Measurements from ENCODE around the gene RAD18.

Gene RAD18

DNA sequence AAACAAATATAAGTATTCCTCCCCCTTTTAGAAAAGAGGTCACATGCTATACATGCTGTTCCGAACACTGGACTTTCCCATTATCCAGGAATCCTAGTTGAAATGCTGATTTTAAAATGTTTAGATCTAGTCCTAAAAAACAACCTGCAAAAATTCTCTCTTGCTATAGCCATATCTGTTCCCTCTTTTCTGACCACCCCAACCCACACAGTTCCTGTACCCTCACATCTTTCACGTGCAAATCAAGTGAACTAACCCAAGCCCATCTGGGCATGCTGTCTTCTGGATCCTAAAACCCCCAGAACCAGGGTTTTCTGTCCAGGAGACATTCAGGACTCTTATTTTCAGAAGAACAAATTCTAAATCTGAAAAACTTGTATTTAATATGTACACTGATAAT, 67.4 kb downstream of the RAD18 start:
- no peak for DNase-seq

- DNase-seq: no peak
Observed at GRCh38 chr3:8893001-8893400, 70.3 kb downstream of the RAD18 start.

DNA sequence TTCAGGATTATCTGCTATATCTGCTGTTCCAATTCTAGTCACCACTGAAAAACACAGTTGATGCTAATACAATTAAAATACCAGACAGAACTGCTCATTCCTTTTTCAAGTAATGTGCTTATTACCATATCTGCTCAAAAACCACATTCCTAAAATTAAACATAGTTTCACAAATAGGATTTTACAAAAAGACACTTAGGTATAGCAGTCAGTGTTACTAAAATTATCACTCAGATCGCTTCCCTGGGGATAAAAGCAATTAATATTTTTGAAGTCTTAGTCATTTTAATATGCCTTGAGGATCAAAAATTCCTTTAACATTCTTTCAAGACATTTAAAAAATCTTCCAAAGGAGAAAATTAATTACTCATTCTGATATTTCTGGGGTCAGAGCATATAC, 71.5 kb downstream of the RAD18 start:
- no peak for DNase-seq

DNA sequence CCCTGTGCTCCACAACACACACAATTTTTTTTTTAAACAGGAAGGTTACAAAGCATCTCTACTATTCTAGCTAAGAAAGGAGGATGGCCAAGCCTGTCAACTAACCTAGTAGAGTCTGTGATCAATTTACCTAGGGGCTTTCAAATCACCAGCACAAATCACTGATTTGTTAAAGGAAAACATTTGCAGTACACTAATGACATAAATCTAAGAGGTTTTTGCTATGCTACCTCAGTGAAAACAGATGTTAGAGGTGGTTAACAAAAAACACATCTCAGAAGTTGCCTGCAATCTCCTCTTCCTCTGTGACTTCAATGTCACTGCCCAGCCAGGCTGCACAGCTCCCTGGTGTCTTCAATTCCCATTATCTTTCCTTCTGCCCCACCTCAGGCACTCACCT, 72.0 kb downstream of the RAD18 start:
- DNase-seq: no peak

- no peak for DNase-seq
Observed at GRCh38 chr3:8888301-8888915, 74.9 kb downstream of the RAD18 start.

DNA sequence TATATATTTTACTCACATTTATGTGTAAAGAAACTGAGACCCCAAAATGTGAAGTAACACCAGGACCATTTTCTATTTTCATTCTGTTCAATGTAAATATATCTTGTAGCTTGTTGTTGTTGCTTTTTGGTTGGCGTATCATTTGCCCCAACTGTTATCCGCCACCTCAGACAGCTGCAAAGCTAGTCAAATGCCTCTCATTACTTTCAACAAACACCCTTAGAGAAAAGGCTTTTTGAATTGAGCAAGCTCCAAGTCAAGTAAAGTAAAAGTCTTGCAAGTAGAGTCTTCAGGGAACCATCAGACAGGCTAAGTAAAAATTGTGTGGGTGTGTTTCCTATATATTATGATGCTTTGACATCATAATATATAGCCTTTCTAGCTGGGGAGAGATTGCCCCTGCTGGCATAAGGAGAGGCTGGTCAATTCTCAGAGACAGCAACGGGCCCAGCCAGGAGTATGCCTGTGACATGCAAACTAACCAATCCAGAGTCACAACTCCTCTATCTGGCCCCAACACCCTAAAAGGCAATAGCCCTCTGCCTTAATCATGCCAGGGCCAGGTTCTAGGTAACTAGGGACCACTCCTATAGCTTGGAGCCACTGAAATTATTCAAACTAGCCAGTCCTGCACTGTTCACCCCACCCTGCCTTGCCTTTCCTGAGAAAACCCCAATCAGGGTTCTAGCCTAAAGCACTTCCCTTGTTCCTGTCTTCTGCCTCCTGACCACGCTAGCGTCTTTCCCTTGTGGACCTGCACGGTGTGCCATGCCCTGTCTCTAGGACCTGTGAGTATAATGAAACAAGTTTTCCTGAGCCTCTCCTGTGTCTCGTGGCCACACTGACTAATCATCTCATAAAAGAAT, 75.6 kb downstream of the RAD18 start:
- DNase-seq: no peak

- DNase-seq: no peak
Observed at GRCh38 chr3:8886546-8886945, 76.7 kb downstream of the RAD18 start.

GRCh38 chr3:8885536-8886316, 77.5 kb downstream of the RAD18 start:
- DNase-seq: no peak

- DNase-seq: no peak
Observed at GRCh38 chr3:8884630-8885290, 78.5 kb downstream of the RAD18 start.

DNA sequence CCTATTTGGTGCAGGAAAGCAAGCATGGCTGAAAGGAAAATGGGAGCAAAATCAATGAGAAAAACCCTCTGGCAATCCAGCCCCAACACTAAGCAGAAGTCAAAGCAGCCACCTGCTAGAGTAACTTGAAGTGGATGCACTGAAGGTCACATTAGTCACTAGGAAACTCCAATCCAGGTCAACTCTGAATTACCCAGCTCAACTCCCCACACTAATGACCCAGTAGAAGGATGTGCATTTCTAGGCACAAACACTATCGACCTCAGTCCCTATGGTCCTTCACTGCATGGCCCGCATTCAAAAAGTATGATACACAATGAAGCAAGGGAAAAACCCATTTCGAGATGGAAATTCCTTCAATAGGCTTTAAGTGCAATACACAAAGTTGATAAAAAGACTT, 80.6 kb downstream of the RAD18 start:
- DNase-seq: no peak

GRCh38 chr3:8882171-8882593, 81.1 kb downstream of the RAD18 start:
- DNase-seq: no peak

- no peak for DNase-seq
Observed at GRCh38 chr3:8879347-8879944, 83.8 kb downstream of the RAD18 start.

- DNase-seq: no peak
Observed at GRCh38 chr3:8875836-8876235, 87.4 kb downstream of the RAD18 start.

DNA sequence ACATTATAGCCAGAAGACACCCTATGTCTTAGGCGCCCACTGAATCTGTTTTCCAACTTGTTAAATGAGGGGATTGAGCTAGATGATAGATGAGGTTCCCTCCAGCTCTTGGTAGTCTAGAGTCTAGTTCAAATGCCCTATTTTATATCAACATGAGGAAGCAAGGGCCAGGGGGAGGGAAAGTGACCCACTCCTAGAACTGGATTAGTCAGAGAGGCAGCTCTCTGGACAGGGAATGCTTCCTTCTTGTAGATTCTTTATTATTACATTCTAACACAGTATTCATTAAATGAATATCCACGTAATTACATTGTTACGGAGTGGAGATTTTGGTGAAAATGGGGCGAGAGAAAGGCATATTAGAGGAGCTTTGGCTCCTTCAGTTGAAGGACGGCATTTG, 89.5 kb downstream of the RAD18 start:
- no peak for DNase-seq

DNA sequence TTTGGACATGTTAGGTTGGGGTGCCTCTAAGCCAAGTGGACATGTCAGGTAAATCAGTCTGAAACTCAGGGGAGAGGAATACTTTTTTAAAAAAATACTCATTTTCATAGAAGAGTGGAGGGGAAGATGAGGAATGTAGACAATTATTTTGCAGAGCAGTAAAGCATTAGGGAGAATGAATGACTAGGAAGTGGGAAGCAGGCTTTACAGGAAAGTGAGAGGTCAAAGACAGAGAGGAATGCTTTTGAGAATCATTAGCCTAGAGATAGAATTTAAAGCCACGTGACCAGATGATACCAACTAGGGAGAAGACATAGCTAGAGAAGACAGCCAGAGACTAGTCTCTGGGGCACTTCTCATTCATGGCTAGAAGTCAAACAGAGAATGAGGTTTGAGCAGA, 91.0 kb downstream of the RAD18 start:
- no peak for DNase-seq

- DNase-seq: no peak
Observed at GRCh38 chr3:8871306-8871705, 92.0 kb downstream of the RAD18 start.

GRCh38 chr3:8870134-8870533, 93.1 kb downstream of the RAD18 start:
- DNase-seq: no peak

DNA sequence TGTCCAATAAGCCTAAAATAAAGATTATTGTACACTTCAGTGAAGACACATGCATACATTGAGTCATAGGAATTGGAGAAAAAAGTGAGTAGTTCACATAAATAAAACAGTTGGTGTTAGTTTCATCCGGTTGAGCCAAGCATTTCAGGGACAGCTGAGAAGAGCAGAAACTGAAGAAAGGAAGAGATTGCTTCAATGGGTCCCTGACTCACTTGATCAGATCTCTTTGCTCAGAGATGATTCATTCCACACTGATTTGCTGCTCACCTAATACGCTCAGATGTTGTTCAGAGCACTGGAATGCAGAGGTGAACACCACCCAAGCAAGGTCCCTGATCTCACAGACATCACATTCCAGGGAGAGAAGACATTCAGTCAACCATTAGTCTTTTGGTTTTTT, 93.7 kb downstream of the RAD18 start:
- no peak for DNase-seq

- no peak for DNase-seq
Observed at GRCh38 chr3:8868996-8869395, 94.3 kb downstream of the RAD18 start.

DNA sequence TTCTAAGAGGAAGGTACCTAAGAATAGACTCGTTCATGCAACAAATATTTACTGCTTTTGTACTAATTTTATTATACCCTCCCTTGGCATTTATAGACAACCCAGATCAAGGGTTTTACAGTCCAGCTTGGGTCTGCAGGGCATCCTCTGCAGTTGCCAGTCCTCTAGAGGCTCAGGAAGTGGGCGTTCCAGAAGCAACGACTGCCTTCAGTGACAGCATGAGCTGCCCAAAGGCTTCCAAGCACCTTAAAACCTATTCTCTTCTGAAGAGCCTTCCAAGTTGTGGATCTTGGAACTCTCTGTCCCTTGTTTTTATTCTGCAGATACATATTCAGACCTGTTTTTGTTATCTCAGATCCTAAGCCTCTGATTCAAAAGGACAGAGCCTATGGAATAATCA, 95.6 kb downstream of the RAD18 start:
- no peak for DNase-seq

GRCh38 chr3:8865697-8866096, 97.6 kb downstream of the RAD18 start:
- no peak for DNase-seq

DNA sequence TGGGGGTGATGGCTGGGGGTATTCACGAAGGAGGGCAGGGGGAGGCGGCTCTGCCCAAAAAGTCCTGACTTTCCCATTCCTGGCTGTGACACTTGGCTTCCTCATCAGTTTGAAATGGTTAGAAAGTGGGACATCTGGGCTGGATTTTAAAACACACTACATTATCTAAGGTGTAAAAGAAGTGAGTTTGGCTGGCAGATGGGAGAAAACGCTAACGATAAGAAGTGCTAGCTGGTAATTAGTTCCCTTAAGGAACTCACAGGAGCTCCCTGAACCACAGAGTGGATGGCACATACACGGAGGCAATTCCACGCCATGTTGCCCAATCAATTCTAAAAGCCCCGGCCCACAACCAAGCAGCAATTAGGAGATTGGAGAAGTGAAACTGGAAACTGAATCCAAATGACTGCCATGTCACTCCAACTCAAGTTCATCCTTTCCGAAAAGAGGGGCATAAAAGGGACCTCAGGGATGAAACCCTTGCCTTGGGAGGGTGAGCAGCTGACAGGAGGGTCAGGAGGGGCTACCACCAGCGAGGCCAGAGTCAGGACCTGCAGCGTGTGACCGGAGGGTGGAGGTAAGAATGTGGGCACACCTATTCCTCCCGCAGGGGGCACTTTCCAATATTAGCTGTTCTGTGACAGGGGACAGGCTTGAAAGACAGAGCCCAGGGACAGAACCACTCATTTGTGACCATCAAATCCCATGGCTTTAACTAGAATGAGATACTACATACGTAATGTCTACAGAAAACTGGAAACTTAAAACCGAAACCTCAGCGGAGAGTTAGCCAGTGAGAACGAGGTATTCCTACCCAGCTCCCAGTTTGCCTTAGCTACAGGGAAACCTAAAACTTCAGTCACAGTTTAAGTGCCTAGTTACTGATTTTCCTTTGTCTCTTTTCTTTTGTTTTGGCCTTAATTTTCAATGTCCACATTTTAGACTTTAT, 98.6 kb downstream of the RAD18 start:
- DNase-seq: no peak
